HepG2 (cell line): Measurements from ENCODE around the gene HMX1.

Source experiments
- ARID3A ChIP-seq: IDR thresholded peaks from 2 replicates; pipeline ENCODE4 v1.6.1; 2012; ENCODE audit warnings: low read depth, low read length, improper control_type of control experiment
- ATF3 ChIP-seq: sonication (generic); formaldehyde crosslinking; IDR thresholded peaks from 2 replicates; pipeline ENCODE4 v1.4.0; 2020; ENCODE audit warnings: missing genetic modification reagents
- MAX ChIP-seq: IDR thresholded peaks from 2 replicates; pipeline ENCODE4 v1.6.1; 2012; ENCODE audit warnings: inconsistent platforms
- PHF8 ChIP-seq: sonication (generic); formaldehyde crosslinking; IDR thresholded peaks from 2 replicates; pipeline ENCODE4 v1.5.0; 2020; ENCODE audit warnings: missing genetic modification reagents
- POLR2A ChIP-seq, 2 experiments: IDR thresholded peaks; 2 replicates each; pipeline ENCODE4 v1.6.1; 2011; ENCODE audit warnings: low read depth in 2 of 2, low read length in 2 of 2, mild to moderate bottlenecking in 1 of 2, moderate library complexity in 1 of 2; ENCODE audit not compliant: insufficient read depth in 1 of 2
- SP1 ChIP-seq, 2 experiments: fragments of 450-650 bp in 1 of 2; sonication (generic) in 1 of 2; formaldehyde crosslinking in 1 of 2; IDR thresholded peaks; 2 replicates each; pipeline versions ENCODE4 v1.4.0 to v1.6.1; 2016 to 2020; ENCODE audit warnings: missing genetic modification reagents in 1 of 2
- SRY ChIP-seq: sonication (generic); formaldehyde crosslinking; IDR thresholded peaks from 2 replicates; pipeline ENCODE4 v1.8.0; 2022; ENCODE audit warnings: mild to moderate bottlenecking, missing genetic modification reagents
- ZSCAN12 ChIP-seq: sonication (generic); formaldehyde crosslinking; IDR thresholded peaks from 2 replicates; pipeline ENCODE4 v1.9.0; 2021; ENCODE audit warnings: mild to moderate bottlenecking, missing genetic modification reagents
- TF ChIP-seq, protein P1 (sequence below): sonication (generic); formaldehyde crosslinking; IDR thresholded peaks from 2 replicates; pipeline ENCODE4 v1.5.0; 2020; ENCODE audit warnings: mild to moderate bottlenecking, missing genetic modification reagents, moderate library complexity

DNA sequence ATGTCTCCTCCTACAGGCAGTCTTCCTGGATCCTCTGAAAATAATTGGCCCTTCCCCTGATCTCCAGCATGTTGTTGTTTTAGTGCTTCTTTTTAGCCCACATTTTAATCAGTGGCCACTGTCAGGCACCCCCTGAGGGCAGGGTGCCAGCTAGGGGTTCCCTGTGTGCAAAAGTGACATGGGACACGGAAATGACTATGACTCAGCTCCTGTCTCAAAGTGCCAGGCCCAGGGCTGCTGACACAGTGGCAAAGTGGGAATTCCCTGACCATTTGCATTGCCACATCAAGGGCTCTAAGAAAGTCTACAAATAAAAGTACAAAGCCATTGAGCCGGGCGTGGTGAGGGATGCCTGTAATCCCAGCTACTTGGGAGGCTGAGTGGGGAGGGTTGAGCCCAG, 24.8 kb downstream of the HMX1 start:
- no peak for TF ChIP-seq SRY (CRISPR knock-in tag)
- TF ChIP-seq POLR2A (IDR thresholded peaks at IDR 0.05; ENCODE audit: insufficient read depth in 1 of 2, low read depth in 2 of 2, low read length in 2 of 2): no peak
- no peak for TF ChIP-seq MAX
- no peak for TF ChIP-seq SP1 (IDR thresholded peaks at IDR 0.05)
- TF ChIP-seq SP1 (CRISPR knock-in tag; IDR thresholded peaks at IDR 0.05): no peak
- TF ChIP-seq ZSCAN12: no peak
- no peak for TF ChIP-seq ATF3
- no peak for TF ChIP-seq ARID3A
- no peak for TF ChIP-seq PHF8 (CRISPR knock-in tag)
- TF ChIP-seq, protein P1, sequence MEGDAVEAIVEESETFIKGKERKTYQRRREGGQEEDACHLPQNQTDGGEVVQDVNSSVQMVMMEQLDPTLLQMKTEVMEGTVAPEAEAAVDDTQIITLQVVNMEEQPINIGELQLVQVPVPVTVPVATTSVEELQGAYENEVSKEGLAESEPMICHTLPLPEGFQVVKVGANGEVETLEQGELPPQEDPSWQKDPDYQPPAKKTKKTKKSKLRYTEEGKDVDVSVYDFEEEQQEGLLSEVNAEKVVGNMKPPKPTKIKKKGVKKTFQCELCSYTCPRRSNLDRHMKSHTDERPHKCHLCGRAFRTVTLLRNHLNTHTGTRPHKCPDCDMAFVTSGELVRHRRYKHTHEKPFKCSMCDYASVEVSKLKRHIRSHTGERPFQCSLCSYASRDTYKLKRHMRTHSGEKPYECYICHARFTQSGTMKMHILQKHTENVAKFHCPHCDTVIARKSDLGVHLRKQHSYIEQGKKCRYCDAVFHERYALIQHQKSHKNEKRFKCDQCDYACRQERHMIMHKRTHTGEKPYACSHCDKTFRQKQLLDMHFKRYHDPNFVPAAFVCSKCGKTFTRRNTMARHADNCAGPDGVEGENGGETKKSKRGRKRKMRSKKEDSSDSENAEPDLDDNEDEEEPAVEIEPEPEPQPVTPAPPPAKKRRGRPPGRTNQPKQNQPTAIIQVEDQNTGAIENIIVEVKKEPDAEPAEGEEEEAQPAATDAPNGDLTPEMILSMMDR (CRISPR knock-in tag): no peak
